GM19467 (cell line): ENCODE results near the gene FRY.
"Not testable (repeated sequence)": the region's sequence is repeated elsewhere in the genome, so short reads cannot be mapped to it uniquely, and the experiment has no call there.

Source experiments
- ATAC-seq: cut with Tn5 transposase; IDR thresholded peaks from one replicate; pipeline ENCODE4 v1.9.1; 2021; ENCODE audit warnings: mild to moderate bottlenecking, moderate library complexity; ENCODE audit not compliant: unreplicated experiment

The FRY gene

DNA sequence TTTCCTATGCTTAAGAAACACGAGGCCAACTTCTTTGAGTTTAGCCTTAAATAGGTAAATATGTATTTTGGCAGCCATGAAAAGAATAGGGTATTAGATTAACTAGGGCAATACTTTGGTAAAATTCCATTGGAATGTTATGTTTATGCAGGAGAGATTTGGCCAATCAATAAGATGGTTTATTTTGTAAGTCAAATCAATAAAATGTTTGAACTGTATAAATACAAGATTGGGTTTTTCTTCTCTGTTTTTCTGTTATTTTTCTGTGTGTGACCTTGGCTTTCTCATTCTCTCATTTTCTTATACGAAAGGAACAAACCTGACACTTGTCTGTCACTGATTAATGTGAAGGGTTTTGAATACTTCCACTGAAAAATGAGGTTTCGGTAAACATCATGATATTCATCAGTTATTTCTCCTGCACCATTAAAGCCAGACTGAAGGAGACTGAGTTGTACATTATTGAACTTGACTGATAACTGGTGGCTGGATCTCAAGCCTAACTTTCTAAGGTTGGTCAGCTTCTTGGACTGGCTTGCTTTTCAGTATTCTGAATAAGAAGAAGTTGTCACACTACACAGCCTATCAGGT, 8.6 kb downstream of the FRY start:
- ATAC-seq, result no peak

DNA sequence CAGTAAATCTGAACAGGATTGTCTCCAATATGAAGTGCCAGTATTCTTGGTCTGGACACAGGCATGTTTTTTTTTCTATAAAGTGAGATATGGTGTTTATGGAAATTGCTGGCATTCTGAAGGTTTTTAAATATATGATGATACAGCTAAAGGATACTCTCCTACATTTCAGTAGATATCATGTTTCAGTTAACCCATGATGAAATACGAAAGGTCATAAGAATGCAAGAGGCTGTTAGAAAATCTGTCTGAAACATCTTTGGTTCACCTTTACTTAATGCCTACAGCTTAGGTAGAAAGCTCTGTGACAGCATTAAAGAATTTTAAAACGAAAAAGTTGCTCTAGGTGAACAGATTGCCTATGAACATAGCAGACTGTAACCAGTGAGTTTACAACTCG, 9.1 kb downstream of the FRY start:
- no peak for ATAC-seq

DNA sequence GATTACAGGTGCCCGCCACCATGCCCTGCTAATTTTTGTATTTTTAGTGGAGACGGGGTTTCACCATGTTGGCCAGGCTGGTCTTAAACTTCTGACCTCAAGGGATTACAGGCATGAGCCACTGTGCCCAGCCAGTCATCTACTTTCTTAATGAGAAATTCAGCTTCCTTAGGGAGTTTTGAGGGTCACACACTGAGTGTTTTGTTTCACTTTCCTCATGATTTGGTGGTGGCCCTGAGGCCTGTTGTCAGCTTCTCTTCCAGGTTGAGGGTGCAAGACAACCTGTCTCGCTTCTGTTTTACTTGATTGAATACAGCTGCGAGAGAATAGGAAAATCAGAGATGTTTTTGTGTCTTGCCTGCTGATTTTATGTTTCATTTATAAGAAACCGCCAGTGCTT, 9.9 kb downstream of the FRY start:
- ATAC-seq, result peak; percentile 77

DNA sequence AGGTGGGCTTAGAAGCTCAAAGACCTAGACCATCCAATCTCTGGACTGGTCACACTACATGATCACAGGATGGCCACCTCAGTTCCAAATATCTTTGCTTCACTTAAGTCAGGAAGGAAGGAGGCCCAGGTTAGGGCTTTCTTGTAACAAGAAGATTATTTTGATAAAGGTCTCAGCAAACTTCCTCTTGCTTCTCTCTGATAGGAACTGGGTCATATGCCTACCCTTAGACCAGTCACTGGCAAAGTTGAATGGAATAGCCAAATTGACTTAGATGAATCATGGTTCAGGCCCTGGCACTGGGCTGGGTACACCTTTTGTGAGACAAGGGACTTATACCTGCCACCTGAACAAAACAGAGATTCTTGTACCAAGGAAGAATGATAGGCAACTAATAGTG, 11.0 kb downstream of the FRY start:
- no peak for ATAC-seq

DNA sequence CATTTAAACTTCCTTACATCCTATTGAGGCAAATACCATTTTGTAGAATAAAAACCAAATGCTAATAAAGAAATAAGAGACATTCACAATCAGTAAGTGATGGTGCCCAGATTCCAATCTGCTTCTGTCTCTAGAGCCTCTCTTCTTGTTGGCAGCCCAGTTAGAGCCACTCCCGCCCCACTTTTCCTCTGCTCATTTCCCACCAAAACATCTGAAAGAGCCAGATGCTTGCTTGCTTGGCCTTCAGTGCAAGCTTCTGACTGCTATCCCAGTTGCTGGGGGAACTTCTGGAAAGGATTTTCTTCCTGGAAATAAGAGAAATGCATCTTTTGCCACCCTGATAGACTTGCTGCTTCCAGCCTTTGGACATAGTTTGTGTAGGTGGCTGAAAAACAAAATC, 12.9 kb downstream of the FRY start:
- no peak for ATAC-seq

DNA sequence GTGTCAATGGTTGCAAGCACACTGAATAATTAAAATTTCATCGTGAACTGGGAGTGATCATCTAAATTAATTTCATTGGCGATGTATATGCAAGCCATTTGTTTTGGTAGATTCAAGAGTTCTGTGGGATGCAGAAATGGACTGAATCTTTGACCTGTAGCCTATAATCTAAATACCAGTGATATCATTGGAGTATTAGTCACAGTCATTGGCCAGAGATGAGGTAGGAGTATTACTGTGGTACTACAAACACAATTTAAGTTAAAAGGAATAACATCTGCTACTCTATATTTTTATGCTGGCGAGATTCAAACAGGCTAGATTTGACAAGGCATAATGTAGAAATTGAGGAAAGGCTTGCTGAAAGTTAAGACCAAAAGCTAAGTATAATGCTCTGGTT, 14.0 kb downstream of the FRY start:
- ATAC-seq, result no peak

DNA sequence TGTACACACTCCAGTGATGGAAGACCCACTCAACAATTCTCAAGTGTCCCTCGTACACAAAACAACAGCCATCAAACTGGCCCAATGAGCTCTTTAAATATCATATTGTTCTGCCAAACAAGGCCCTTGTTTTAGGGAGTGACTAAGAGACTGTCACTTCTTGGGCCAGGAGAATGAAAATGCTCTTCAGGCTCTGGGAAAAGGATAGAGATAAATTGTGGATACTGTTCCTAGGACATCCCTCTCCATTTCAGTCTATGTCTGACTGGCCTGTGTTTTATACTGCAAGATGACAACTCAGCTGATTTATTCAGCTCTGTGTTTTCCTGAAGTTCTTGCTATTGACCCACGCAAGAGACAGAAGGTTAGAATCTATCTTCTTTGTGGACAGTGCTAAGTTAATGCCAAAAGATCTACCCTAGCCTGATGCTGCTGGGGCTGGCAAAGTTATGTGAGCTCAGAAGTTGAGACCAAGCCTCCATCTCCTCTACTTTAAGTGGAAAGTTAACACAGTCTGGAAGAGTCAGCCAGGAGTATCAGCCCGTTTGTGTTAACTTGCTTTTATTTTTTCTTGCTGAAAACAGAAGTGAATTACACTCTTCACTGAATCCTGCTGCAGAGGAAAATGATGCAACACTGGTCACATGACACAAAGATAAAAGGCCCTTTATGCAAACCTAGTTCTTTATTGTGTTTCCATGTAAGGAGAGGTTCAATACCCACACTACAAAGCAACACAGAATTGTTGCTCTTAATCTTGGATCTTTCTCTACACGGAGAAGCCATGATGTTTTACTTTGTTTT, 14.6 kb downstream of the FRY start:
- ATAC-seq, result no peak

DNA sequence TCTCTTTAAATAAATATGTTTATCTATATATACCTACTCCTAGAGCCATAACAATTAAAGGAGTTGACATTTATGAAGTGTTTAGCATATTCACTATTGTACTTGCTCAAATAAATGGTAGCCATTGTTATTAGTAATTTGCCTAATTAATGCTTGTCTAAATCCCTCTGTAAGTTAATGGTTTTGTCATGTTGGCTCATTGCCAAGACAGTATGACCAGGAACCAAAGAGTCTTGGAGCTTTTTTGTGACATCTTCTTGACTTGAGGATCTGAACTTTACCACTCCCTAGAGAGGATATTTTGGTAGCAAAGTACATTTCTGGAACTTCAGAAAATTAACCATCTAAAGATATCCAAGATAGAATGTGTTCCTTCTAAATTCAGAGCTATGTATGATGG, 15.5 kb downstream of the FRY start:
- ATAC-seq, result no peak

DNA sequence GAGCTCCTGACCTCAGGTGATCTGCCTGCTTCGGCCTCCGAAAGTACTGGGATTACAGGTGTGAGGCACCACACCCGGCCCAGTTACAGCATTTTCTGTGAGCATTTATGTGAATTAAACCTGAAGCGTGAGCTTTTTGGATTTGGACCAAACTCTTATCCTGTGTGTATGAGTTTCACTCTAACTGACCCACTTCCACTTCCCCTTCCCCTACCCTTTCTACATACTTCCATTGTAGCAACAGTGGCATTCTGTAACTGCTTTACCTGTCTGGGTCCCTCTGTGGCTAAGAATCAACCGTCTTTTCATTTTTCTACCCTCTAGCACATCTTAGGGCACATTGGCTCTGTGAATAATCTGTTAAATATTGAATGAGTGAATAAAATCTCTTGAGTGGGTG, 16.2 kb downstream of the FRY start:
- no peak for ATAC-seq

DNA sequence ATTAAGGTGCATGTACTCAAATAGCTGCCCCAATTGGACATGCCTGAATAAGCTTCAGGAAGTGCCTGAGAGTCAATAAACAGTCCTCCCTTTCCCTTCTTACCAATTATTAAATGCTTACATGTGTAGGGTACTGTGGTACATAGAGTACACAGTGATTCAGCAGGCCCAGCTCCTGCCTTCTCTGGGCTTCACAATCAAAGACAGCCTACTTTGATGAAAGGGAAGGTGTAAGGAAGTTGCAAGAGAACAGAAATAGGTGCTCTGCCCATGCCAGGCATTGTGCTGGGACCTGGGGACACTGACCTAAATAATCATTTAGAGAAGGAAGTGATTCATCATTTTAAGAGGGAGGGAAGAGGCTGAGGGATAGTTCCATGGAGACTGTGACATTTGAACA, 17.2 kb downstream of the FRY start:
- no peak for ATAC-seq

DNA sequence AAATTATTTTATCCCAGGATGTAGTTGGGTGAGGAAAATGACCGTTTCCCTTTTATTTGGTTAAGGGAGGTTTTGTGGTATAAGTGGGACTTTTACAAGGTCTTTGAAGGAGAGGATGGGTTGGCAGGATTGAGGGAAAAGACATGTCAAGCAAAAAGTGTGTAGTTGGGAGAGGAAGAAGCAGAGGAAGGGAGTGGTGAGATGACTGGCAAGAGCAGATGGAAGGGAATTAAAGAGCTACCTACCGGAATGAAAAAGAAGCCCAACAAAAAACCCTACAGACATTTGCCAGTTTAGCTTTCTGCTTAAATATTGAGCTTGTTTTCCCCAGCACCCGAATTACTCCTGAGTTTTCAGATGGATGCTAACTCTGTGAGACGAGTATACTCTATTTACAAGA, 19.6 kb downstream of the FRY start:
- no peak for ATAC-seq

DNA sequence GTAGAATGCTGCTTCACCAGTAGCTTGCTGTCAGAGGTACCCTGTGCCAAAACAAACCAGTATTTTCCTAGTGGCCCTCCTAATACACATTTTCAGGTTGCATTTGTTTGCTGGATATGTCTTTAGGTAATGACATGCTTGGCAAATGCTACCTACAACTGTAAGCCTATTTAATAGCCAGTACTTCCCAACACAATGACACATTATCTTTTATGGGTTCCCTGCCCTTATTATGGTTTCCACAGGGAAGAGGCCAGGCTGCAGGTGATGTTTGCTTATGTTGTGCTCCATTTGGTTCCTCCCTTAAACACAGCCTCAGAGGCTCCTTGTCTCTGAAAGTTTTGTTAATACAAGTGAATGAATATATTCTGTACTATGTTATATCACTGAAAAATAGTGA, 24.7 kb downstream of the FRY start:
- ATAC-seq, result no peak

DNA sequence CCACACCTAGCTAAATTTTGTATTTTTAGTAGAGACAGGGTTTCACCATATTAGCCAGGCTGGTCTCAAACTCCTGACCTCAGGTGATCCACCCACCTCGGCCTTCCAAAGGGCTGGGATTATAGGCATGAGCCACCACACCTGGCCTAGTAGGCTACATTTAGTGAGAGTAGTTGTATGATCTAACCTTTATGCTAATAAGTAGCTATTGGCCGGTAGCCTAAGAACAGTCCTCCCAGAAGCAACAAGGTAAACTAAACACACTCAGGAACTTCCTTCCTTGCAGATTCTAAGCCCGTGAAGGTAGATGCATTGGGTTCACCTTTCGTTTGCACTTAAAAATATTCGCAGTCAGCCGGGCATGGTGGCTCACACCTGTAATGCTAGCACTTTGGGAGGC, 25.8 kb downstream of the FRY start:
- ATAC-seq, result not testable (repeated sequence)

DNA sequence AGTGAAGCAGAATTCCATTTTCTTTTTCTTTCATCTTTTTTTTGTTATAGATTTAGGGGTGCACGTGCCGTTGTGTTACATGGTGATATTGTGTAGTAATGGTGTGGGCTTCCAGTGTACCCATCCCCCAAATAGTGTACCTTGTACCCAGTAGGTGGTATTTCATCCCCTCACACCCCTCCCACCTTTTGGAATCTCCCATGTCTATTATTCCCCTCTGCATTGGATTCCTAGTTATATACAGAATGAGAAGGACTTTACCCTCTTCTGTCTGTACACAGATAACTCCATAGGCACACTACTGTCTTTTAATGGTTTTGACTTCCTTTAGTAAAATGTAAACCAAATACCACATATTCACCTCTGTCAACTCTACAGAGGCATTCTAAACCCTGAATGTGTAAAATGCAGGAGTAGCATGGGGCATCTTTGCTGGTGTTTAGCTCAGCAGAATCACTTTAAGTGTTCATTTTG, 28.0 kb downstream of the FRY start:
- no peak for ATAC-seq

DNA sequence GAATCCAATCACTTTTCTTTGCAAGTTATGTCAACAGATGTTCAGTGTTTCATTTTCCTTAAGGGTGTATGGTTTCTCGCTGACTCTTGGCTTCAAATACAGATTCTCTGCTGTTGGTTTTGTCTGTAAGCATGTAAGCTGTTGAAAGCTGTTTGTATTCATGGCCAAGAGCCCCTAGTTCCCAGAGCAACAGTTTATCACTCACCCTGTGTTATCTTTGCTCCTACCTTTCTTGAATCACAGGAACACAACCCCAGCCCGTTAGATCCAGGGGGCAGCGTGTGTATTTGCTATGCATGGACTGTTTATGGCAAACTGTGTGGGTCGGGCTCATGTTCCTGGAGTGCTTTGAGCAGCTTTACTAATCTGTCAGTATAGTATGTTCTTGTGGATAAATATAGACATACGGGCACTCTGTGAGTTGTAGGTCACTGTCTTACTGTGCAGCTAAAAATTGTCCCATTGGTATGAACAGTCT, 28.9 kb downstream of the FRY start:
- no peak for ATAC-seq

DNA sequence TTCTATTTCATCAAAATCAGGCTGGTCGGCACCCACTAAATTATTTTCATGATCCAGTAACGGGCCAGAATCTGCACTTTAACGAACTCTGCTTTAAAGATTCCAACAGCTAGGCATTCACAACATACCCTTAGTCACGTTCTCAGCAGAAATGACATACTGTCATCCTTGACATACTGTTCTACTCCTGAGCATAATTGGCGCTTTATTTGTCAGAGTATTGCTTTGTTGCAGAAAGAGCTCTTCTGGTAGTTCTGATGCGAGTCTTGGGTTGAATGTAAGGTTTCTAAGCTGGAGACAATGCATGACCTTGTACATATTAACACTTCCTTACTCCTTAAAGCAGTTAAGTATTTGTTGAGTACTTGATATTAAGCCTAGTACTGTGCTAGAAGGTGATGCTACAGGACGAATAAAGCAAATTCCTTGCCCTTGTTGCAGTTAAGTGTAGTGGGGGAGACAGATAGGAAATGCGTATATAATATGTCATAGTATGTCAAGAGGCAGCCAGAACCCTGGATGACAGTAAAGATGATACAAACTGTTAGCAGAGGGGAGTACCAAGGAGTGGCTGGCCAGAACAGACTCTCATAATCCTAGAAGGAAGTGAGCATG, 32.2 kb downstream of the FRY start:
- no peak for ATAC-seq

DNA sequence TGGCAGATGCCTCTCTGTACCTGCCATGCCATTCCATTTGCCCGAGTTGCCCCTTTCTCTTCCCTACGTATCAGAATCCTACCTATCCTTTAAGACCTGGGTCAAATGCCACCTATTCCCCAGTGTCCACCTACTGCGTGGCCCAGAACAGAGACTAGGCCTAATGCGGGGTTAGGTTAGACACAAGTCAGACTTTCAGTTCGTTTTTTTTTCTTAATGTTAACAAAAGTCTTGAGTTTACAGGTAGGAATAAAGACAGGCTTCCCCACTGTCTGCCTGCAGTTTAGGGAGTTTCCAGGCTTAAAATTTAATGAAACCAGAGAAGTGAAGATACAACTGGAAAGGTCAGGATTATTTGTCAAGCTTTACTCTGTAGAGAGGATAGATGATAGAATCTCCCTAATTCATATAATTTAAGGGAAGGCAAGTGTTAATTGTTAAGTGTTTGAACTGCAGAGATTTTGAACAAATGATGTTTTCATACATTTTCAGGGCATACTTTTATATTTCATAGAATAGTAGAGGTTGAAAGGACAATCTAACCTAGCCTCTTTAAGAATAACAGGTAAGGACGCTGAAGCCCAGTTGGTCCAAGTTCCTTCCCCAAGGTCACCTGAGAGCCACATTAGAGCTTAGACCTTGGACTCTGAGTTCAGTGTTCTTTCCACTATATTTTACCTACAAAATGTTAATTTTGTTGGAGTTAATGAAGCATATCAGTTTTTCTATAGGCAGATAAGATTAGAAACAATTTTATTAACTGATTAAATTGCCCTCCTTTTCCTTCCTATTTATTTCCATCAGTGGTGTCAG, 35.8 kb downstream of the FRY start:
- ATAC-seq, result no peak

DNA sequence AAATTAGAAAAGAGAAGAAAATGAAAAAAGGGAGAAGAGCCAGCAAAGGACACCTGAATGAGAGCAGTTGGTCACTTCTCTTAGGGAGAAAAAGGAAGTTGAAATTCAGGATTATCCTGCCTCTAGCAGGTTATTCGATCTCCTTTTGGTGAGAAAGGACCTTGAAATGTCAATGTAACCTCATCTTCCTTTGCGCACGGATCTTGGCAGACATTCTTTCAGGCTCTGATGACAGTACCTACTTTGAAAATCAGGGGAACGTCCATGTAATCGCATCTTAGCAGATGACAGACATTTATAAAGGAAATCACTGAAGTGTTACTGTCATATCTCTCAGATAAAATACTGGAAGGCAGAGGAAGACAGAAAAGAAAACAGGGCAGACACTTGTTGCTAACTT, 36.7 kb downstream of the FRY start:
- ATAC-seq, result no peak

DNA sequence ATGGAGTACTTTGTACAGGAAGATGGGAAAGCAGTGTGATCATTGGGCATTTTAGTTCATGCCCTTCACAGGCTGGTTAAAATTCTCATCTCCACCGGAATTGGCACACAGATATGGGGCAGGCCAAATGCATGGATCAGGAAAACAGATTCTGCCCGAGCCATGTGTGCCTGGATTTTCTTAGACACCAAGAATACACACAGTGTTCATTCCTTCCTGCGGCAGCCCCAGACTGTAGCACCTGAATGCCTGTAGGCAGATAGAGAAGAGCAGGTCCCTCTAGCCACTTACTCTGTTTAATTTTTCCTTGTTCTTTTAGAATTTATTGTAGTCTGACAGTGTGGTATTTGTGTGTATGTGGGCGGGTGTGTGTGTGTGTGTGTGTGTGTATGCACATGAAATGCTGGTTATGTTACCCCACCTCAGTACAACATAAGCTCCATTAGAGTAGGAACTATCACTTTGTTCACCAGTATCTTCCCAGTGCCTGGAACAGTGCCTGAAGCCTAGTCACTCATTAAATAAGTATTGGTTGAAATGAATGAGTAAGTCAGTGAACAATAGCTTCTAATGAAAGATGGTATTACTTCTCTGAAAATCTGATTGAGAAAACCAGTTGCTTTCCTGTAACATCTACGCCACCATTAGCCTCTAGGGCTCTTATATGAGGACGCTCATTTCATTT, 41.7 kb downstream of the FRY start:
- ATAC-seq, result no peak

DNA sequence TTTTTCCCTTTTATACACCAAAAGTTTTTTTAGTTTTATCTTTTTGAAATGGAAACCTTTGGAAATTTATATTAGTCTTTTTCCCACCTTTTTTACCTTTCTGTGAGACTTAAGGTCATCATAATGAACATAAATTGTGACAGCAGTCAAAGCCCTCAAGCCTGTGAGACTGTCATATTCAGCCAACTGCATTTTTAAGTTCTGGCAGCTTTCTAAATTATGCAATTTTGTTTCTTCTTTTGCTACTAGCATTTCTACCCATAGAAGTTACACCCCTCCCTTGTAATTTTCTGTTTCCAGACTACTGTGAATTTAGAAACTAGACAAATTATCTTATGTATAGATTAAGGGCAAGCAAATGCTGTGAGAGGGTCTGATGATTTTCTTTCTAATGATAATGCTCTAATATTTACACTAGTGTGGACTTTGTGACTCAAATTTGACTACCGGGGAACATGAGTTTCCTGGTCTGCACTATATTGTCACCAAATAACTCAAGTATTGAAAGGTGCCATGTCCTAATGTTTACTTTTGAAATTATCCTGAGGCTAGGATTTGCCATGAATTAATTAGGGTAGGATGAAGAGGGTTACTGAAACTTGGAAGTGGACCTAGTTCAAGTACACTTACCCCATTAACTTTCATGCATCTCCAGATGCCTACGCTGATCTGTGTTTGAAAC, 43.7 kb downstream of the FRY start:
- ATAC-seq, result no peak
